GM12878 (cell line): ENCODE measurements around the gene PTPN18. TPM values are rescaled to one million over a fixed set of nuclear protein-coding genes. Genes with fewer than 3 reads are reported as not detected.

Experiments used
- BRCA1 ChIP-seq: IDR thresholded peaks from 2 replicates; pipeline ENCODE4 v1.6.1; 2011; ENCODE audit warnings: low read depth, low read length, improper control_type of control experiment
- EGR1 ChIP-seq, 2 experiments: IDR thresholded peaks; 1 replicate in 1 of 2; 2 replicates in 1 of 2; pipeline ENCODE4 v1.6.1; 2011 to 2012; ENCODE audit warnings: low read depth in 2 of 2, low read length in 2 of 2, borderline replicate concordance in 1 of 2, mild to moderate bottlenecking in 1 of 2, moderate library complexity in 1 of 2
- HCFC1 ChIP-seq: fragments of 150-350 bp; IDR thresholded peaks from 2 replicates; pipeline ENCODE4 v1.6.1; 2014; ENCODE audit warnings: low read length
- IKZF1 ChIP-seq: fragments of 450-650 bp; conservative IDR thresholded peaks from 2 replicates; pipeline ENCODE4 v1.6.1; 2017; ENCODE audit warnings: antibody characterized with exemption, mild to moderate bottlenecking
- RAD21 ChIP-seq: IDR thresholded peaks from 2 replicates; pipeline ENCODE4 v1.6.1; 2011; ENCODE audit warnings: mild to moderate bottlenecking, low read depth, low read length, moderate library complexity; ENCODE audit not compliant: insufficient read depth
- polyA plus RNA-seq, 11 experiments: library from polyadenylated mRNA; depleted of rRNA in 4 of 11; unstranded in 6 of 11; stranded (reverse) in 5 of 11; fragments of >200 nt; fragmentation: Nextera tagmentation in 4 of 11; fragmentation: Illumina TruSeq in 1 of 11; extraction: Ambion mirVana in 4 of 11; extraction: Trizol in 1 of 11; gene quantifications; 1 replicate in 1 of 11; 2 replicates in 10 of 11; pipeline versions ENCODE4 v1.2.1 to v1.2.3, GENCODE V29; 2011 to 2016; ENCODE audit warnings: inconsistent platforms in 2 of 11, missing spikeins in 2 of 11, low read depth in 1 of 11
- total RNA-seq, 4 experiments: library from RNA; depleted of rRNA in 3 of 4; stranded (reverse); fragments of >200 nt in 3 of 4; fragmentation: Illumina TruSeq in 1 of 4; extraction: Trizol in 1 of 4; gene quantifications; 2 replicates each; pipeline versions ENCODE4 v1.2.1 to v1.2.3, GENCODE V29; 2013 to 2021
- TF ChIP-seq, protein P1 (sequence below): fragments of 450-650 bp; conservative IDR thresholded peaks from 2 replicates; pipeline ENCODE4 v1.6.1; 2017; ENCODE audit warnings: mild to moderate bottlenecking, moderate library complexity
- TF ChIP-seq, protein P2 (sequence below): fragments of 450-650 bp; IDR thresholded peaks from 2 replicates; pipeline ENCODE4 v1.6.1; 2017; ENCODE audit warnings: mild to moderate bottlenecking, moderate library complexity
- TF ChIP-seq, protein P3 (sequence below): fragments of 450-650 bp; IDR thresholded peaks from 2 replicates; pipeline ENCODE4 v1.6.1; 2016; ENCODE audit warnings: mild to moderate bottlenecking
- TF ChIP-seq, protein P4 (sequence below): fragments of 150-350 bp; IDR thresholded peaks from 2 replicates; pipeline ENCODE4 v1.6.1; 2016; ENCODE audit warnings: low read depth, low read length

Gene PTPN18
- total and polyA plus RNA-seq, 10 of the 15 experiments (the other 5 are each of a cell fraction or from before 2014, with no cell fraction given), result 14.8 to 89.9 (median 43.4) TPM

DNA sequence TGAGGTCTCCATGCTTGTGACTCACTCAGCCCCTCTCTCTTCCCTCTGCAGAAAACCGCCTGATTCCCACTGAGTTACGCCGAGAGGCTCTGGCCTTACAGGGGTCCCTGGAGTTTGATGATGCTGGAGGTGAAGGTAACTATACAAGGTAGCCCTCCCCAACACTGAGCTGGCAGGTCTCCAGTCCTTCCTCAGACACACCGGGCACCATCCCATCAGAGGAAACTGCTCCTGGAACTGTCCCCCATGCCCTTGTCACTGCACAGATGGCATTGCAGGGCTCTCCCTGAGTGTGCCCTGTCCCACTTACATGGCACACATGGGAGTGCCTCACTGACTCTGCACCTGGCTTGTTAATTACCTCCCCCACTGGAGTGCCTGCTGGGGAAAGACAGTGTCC is 11.3 kb upstream of the PTPN18 start (continued):
- TF ChIP-seq, protein P1, sequence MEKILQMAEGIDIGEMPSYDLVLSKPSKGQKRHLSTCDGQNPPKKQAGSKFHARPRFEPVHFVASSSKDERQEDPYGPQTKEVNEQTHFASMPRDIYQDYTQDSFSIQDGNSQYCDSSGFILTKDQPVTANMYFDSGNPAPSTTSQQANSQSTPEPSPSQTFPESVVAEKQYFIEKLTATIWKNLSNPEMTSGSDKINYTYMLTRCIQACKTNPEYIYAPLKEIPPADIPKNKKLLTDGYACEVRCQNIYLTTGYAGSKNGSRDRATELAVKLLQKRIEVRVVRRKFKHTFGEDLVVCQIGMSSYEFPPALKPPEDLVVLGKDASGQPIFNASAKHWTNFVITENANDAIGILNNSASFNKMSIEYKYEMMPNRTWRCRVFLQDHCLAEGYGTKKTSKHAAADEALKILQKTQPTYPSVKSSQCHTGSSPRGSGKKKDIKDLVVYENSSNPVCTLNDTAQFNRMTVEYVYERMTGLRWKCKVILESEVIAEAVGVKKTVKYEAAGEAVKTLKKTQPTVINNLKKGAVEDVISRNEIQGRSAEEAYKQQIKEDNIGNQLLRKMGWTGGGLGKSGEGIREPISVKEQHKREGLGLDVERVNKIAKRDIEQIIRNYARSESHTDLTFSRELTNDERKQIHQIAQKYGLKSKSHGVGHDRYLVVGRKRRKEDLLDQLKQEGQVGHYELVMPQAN, result no peak
- TF ChIP-seq, protein P2, sequence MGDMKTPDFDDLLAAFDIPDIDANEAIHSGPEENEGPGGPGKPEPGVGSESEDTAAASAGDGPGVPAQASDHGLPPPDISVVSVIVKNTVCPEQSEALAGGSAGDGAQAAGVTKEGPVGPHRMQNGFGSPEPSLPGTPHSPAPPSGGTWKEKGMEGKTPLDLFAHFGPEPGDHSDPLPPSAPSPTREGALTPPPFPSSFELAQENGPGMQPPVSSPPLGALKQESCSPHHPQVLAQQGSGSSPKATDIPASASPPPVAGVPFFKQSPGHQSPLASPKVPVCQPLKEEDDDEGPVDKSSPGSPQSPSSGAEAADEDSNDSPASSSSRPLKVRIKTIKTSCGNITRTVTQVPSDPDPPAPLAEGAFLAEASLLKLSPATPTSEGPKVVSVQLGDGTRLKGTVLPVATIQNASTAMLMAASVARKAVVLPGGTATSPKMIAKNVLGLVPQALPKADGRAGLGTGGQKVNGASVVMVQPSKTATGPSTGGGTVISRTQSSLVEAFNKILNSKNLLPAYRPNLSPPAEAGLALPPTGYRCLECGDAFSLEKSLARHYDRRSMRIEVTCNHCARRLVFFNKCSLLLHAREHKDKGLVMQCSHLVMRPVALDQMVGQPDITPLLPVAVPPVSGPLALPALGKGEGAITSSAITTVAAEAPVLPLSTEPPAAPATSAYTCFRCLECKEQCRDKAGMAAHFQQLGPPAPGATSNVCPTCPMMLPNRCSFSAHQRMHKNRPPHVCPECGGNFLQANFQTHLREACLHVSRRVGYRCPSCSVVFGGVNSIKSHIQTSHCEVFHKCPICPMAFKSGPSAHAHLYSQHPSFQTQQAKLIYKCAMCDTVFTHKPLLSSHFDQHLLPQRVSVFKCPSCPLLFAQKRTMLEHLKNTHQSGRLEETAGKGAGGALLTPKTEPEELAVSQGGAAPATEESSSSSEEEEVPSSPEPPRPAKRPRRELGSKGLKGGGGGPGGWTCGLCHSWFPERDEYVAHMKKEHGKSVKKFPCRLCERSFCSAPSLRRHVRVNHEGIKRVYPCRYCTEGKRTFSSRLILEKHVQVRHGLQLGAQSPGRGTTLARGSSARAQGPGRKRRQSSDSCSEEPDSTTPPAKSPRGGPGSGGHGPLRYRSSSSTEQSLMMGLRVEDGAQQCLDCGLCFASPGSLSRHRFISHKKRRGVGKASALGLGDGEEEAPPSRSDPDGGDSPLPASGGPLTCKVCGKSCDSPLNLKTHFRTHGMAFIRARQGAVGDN, result no peak
- TF ChIP-seq HCFC1 (no peak), BRCA1 (no peak), EGR1 (IDR thresholded peaks at IDR 0.05; ENCODE audit: borderline replicate concordance in 1 of 2, low read depth in 2 of 2, low read length in 2 of 2) (no peak), IKZF1 (no peak), RAD21 (no peak)
- TF ChIP-seq, protein P3, sequence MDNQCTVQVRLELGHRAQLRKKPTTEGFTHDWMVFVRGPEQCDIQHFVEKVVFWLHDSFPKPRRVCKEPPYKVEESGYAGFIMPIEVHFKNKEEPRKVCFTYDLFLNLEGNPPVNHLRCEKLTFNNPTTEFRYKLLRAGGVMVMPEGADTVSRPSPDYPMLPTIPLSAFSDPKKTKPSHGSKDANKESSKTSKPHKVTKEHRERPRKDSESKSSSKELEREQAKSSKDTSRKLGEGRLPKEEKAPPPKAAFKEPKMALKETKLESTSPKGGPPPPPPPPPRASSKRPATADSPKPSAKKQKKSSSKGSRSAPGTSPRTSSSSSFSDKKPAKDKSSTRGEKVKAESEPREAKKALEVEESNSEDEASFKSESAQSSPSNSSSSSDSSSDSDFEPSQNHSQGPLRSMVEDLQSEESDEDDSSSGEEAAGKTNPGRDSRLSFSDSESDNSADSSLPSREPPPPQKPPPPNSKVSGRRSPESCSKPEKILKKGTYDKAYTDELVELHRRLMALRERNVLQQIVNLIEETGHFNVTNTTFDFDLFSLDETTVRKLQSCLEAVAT, result no peak
- TF ChIP-seq, protein P4, sequence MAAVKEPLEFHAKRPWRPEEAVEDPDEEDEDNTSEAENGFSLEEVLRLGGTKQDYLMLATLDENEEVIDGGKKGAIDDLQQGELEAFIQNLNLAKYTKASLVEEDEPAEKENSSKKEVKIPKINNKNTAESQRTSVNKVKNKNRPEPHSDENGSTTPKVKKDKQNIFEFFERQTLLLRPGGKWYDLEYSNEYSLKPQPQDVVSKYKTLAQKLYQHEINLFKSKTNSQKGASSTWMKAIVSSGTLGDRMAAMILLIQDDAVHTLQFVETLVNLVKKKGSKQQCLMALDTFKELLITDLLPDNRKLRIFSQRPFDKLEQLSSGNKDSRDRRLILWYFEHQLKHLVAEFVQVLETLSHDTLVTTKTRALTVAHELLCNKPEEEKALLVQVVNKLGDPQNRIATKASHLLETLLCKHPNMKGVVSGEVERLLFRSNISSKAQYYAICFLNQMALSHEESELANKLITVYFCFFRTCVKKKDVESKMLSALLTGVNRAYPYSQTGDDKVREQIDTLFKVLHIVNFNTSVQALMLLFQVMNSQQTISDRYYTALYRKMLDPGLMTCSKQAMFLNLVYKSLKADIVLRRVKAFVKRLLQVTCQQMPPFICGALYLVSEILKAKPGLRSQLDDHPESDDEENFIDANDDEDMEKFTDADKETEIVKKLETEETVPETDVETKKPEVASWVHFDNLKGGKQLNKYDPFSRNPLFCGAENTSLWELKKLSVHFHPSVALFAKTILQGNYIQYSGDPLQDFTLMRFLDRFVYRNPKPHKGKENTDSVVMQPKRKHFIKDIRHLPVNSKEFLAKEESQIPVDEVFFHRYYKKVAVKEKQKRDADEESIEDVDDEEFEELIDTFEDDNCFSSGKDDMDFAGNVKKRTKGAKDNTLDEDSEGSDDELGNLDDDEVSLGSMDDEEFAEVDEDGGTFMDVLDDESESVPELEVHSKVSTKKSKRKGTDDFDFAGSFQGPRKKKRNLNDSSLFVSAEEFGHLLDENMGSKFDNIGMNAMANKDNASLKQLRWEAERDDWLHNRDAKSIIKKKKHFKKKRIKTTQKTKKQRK, result no peak
